HG02610 (cell line): ENCODE results near the gene ZNF383.
"Not testable (repeated sequence)": the region's sequence is repeated elsewhere in the genome, so short reads cannot be mapped to it uniquely, and the experiment has no call there.

ENCODE experiments used
- ATAC-seq: cut with Tn5 transposase; IDR thresholded peaks from one replicate; pipeline ENCODE4 v1.9.1; 2021; ENCODE audit warnings: mild to moderate bottlenecking, moderate library complexity; ENCODE audit not compliant: unreplicated experiment

ZNF383 gene

GRCh38 chr19:37292998-37293939 is 75.3 kb downstream of the ZNF383 start:
- ATAC-seq, result not testable (repeated sequence)

DNA sequence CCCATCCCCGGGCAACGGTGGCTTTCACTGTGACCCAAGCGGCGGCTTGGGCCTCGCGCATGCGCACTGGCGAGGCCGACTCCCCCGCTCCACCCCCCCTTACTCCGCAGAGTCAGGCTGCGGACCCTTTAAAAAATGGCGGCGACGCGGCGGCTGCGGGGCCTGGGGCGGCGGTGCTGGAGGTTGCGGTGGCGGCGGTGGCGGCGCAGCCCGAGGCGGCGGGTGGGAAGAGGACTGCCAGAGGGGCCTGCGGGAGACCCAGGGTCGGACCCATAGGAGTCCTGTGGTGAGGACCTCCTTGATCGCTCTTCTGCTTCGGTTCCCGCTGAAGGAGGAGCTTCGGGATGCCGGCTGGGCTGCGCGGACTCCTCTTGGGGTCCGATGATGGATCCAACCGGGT is 76.2 kb downstream of the ZNF383 start:
- ATAC-seq, result not testable (repeated sequence)
